HG03039 (cell line): ENCODE results near the gene OGDH.

Experiments used
- ATAC-seq: cut with Tn5 transposase; IDR thresholded peaks from one replicate; pipeline ENCODE4 v1.9.1; 2021; ENCODE audit warnings: mild to moderate bottlenecking, moderate library complexity; ENCODE audit not compliant: unreplicated experiment

Gene OGDH

DNA sequence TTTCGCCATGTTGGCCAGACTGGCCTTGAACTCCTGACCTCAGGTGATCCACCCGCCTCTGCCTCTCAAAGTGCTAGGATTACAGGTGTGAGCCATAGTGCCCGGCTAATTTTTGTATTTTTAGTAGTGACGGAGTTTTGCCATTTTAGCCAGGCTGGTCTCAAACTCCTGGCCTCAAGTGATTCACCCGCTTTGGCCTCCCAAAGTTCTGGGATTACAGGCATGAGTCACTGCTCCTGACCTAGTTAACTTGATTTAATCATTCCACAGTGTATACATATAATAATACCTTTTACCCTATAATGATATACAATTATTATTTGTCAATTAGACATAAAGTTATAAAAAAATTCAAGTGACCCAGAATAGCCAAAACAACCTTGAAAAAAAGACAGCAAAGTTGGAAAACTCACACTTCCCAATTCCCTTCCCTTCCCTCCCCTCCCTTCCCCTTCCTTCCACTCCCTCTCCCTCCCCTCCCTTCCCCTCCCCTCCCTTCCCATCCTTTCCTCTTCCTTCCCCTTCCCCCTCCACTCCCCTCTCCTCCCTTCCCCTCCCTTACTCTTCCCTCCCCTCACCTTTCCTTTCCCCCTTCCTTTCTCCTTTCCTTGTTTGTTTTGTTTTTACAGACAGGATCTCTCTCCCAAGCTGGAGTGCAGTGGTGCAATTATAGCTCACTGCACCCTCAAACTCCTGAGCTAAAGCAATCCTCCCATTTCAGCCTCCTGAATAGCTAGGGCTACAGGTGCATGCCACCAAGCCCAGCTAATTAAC, 127.5 kb downstream of the OGDH start:
- no peak for ATAC-seq

DNA sequence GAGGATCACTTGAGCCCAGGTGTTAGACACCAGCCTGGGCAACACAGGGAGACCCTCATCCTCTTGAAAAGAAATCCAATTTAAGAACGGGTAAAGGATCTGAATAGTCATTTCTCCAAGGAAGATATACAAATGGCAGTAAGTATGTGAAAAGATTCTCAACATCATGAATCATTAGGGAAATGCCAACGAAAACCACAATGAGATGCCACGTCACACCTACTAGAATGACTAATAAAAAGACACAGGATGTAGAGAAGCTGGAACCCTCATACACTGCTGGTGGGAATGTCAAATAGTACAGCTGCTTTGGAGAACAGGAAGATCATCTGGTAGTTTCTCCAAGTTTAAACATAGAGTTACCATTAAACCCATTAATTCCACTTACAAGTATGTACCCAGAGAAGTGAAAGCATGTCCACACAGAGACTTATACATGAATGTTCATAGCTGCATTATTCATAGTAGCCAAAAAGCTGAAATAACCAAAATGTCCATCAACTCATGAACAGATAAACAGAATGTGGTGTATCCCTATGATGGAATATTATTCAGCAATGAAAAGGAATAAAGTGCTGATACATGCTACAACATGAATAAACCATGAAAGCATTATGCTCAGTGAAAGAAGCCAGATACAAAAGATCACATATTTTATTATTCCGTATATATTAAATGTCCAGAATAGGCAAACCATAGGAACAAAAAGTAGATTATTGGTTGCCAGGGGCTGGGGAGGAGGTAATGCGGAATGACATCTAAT, 129.2 kb downstream of the OGDH start:
- peak; percentile 71 for ATAC-seq

DNA sequence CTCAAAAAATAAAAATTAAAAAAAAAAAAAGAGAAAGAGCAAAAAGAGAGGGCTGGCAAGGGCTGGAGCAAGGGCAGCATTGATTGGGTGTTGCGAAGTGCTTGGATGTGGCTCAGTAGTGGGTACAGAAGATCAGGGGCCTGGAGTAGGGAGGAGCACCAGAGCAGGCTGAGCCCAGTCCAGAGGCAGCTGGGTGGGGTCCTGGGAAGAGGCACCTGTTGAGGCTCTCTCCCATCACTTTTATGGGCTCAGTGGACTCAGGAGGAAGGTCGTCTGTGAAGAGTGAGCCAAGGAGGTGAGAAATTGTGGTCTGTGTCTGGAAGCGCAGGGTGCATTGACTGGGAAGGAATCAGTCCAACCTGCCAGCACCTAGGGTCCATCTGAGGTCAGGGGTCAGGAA, 130.5 kb downstream of the OGDH start:
- no peak for ATAC-seq

DNA sequence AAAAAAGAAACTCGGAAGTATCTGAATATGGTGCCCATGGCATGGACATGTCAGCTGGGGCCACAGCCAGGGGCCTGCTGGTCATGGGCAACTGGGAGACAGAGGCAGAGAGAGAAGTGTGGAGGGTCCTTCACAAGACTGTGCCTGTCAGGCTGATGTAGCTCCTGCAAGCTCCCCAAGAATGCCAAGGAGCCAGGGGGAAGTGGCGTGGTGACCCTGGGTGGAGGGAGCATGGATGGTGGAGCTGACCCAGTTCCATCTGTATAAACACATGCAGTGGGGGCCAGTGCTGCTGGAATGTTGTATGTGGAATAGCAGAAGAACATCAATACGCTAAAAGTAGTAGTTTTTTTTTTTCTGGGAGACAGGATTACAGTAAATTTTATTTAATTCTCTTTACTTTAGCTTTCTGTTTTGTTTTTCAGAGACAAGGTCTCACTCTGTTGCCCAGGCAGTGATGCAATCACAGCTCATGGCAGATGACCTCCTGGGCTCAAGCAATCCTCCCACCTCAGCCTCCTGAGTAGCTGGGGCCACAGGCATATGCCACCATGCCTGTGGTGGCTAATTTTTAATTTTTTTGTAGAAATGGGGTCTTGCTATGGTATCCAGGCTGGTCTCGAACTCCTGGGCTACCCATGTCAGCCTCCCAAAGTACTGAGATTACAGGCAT, 131.8 kb downstream of the OGDH start:
- ATAC-seq = no peak

DNA sequence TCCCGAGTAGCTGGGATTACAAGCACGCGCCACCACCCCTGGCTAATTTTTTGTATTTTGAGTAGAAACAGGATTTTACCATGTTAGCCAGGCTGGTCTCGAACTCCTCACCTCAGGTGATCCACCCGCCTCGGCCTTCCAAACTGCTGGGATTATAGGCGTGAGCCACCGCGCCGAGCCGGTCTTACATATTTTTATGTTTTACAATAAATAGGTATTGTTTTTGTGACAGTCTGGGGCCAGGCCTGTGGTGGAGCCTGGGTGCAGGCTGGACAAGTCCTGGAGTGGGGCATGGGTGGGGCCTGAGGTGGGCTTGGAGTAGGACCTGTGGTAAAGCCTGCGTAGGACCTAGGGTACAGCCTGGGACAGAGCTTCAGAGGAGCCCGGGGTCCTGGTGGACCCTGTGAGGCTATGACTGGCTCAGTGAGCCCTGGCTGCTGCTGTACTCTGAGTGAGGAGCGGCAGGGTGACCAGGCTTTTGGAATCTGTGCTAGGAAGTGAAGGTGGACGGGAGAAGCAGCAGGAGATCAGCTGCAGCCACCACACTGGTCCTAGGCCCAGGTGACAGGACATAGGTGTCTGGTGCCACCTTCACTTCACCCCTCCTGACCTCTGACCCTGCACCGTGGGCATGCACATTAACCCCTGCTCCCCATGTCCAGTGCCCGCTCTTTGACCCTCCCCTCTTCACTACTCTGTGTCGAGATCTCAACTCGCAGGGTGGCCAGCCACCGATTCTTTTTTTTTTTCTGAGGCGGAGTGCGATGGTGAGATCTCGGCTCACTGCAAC, 132.6 kb downstream of the OGDH start:
- no peak for ATAC-seq

DNA sequence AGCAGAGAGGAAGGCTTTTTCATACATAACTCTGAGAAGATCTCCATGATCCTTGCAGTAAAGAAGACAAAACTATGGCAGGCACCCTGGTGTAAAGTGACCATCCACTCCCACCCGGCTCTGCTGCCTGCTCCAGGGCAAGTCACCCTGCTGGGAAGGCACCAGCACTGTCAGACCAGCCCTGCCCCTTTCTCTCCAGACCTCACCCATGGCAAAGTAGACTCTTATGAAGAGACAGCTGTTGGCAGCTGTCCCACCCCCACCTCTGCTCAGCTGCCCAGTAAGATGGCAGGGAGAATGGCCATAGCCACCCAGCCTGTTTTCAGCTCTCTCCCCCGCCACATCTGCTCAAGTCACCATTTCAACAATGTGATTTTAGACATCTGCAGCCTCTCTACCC, 133.6 kb downstream of the OGDH start:
- no peak for ATAC-seq

DNA sequence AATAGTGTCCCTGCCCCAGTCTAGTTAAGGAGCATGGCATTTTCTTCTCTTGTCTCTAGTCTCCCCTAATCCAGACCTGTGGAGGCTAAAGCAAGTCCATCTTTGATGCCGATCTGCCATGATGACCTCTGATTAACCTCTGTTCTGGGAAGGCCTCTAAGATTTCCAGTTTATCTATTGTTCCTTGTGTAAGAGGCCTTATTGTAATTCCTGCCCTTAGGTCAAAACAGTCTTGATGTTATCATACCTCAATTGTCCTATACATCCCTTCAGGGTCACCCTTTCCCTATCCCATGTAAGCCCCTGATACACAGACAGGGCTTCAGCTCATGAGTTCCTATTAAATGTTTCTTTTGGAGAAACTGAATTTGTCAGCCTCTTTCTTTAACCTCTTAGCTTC, 137.3 kb downstream of the OGDH start:
- no peak for ATAC-seq

DNA sequence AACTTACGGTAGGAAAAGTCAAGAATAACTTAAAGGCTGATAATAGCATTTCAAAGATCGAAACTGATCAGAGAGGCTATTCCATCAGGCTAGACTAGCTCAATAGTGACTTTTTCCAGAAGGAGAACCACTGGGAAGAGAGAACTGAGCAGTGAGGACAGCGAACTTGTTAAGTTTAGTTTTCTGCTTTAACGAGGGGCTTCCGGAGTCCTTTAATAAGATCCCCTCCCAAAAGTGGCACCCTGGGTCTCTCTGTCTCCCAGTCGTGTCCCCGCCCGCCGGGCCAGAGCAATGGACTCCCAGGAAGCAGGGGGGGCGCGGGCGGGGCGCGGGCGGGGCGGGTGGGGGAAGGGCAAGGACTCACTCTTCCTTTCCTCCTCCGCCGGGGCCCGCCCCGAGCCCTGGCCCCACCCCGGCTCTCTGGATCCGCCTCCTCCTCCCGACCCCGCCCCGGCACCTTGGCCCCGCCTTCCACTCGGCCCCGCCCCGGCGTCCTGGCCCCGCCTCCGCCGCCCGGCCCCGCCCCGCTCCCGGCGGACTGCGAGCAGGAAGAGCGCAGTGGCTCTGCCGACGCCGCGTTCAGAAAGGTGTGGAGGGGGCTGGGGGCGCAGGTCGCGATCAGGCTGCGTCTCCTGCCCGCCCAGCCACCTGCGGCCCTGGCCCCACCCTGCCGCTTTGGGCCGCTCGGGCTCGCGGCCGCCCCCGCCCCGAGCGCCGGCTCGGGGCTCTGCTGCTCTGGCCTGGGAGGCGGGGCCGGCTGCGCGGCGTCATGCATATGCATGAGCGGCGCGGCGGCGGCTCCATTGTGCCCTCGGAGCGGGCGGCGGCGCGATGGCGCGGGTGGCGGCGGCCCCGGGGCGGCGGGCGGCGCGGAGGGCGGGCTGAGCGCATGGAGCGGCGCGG, 141.9 kb downstream of the OGDH start, which contains the start of gene ZMIZ2:
Gene ZMIZ2, plus strand, starts transcription at position 803 of the 903 bp plus-strand sequence. CDS start 7,403 bp downstream, outside the sequence.
- ATAC-seq = peak; percentile 64

DNA sequence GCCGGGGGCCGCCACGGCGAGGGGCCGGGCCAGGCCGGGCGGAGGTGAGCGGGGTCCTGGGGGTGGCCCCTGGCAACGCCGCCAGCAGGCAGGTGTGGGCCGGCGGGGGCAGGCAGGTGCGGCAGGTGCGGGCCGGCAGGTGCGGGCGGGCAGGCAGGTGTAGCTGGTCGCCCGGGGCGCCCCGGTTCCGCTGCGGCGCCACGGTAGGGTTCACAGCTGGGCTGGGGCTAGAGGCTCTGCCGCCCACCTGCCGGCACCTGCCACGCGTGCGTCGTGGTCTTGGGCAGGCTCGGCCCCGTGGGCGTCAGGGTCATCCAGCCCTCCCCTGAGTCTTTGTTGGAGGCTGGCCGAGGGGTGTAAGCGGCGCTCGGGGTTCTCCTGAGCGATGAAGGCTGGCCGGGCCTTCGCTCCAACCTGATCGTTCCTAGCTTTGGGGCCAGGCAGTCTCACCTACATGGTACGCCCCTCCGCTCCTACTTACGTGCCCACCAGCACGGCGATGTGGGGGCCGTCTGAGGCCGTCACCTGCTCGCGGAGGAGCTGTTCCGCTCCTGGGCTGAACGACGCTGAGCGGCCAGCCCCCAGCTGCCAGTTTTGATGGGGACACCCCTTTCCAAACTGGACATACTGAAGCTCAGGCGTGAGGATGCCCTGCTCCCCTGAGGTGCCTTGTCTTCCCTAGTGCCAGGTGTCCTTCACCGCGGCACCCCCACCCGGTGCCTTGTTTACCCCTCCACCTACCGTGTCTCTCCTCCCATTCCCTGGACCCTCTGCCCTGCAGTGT, 142.7 kb downstream of the OGDH start:
- peak; percentile 6 for ATAC-seq

DNA sequence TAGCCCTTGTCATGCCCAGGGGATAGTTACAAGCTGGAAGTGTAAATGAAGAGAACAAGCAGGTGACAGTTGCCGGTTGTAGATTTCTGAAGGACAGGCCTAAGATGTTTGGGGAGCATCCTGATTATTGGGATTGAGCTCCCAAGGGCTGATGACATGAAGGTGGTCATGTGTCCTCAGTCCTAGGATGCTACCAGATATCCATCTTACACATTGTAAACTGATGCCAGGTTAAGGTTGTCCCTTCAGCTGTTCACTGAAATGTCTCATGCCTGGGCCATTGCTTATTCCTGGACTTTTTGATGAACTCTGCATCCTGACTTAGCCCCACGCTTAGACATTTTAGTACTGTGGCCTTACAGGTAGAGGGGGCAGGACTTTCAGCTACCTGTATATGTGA, 143.6 kb downstream of the OGDH start:
- no peak for ATAC-seq

DNA sequence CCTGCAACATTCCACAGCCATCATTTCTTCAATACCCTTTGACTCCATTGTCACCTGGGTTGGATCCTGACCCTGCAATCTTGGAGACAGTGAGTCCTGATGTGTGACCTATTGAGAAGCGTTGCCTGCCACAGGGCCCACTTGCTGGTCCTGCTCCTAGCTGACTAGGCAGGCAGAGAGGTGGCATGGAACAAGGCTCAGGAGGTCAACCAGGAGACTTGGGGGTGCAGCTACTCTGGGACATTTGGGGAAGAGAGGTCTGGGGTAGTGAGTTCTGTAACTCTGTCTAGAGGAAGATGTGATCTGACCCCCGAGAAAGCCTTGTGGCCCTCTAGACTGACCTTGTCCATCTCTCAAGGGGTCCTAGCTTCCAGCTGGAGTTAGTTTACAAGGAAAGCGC, 144.0 kb downstream of the OGDH start:
- ATAC-seq = no peak

DNA sequence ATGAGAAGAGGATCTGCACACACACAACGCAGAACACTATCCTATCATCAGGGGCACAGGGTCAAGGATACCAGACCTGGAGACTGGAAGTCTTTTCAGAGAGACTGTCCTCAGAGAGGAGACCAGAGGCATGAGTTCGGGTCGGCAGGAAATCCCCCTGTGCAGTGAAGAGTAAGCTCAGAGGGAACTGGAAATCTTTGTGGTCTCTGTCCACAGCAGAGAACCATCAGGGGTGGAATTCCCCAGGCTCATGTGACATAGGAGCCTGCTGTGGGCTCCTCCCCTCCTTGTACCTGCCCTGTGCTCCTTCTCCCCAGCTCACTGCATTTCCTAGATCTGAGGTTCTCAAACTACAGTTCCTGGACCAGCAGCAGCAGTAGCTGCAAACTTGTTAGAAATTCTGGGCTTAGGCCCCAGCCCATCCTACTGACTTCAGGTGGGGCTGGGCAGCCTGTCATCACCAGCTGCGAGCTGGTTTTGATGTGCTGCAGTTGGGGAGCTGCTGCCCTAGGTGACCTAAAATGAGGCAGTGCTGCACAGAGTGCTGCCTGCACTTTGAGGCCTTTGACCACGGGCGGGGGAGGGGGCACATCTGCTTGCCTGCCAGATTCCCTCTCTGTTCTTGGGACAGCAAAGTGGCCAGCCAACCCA, 144.6 kb downstream of the OGDH start:
- peak; percentile 51 for ATAC-seq

DNA sequence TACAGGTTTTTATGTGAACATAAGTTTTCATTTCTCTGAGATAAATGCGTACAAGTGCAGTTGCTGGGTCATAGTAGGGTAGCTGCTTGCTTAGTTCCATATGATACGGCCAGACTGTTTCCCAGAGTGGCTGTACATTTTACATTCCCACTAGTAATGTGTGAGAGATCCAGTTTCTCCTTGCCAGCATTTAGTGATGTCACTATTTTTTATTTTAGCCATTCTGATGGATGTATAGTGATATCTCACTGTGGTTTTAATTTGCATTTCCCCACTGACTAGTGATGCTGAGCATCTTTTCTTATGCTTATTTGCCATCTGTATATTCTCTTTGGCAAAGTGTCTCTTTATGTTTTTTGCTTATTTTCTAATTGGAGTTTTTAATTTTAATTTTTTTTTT, 146.4 kb downstream of the OGDH start:
- no peak for ATAC-seq

DNA sequence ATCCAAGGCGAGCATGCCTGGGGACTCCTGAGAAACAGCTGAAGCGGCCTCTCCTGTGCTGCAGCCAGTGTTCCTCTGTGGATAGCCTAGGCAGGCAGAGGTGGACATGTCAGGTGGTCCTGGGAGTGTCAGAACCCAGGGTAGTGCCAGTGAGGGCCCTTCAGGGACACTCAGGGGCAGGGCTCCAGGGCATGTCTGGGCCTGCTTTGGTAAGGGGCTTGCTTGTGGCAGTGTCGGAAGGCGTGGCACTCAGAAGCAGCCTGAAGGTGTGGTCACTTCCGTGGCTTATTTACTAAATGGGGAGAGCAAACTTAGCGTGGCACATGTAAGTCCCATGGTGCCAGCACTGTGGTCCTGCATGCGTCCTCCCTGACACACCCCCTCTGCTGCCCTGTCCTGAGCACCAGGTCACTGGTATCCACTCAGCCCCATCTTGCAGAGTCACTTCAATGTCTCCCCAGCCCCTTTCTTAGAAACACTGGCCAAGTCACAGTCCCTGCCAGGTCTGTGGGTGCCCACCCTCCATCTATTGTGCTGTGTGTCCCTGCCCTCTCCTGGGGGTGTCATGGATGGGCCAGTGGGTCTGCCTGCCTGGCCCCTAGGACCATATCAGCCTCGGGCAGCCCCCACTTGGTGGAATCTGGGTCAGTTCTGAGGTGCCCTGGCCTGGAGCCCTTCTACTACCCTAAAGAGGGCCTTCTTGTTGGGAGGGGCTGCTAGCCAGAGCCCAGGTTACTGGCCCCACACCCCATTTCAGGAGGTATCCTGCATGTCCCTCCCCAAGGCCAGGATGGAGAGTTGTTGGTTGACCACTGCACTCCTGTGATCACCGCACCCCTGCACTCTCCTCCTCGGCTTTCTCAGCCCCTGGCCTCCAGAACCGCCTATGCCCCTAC, 148.6 kb downstream of the OGDH start:
- no peak for ATAC-seq

DNA sequence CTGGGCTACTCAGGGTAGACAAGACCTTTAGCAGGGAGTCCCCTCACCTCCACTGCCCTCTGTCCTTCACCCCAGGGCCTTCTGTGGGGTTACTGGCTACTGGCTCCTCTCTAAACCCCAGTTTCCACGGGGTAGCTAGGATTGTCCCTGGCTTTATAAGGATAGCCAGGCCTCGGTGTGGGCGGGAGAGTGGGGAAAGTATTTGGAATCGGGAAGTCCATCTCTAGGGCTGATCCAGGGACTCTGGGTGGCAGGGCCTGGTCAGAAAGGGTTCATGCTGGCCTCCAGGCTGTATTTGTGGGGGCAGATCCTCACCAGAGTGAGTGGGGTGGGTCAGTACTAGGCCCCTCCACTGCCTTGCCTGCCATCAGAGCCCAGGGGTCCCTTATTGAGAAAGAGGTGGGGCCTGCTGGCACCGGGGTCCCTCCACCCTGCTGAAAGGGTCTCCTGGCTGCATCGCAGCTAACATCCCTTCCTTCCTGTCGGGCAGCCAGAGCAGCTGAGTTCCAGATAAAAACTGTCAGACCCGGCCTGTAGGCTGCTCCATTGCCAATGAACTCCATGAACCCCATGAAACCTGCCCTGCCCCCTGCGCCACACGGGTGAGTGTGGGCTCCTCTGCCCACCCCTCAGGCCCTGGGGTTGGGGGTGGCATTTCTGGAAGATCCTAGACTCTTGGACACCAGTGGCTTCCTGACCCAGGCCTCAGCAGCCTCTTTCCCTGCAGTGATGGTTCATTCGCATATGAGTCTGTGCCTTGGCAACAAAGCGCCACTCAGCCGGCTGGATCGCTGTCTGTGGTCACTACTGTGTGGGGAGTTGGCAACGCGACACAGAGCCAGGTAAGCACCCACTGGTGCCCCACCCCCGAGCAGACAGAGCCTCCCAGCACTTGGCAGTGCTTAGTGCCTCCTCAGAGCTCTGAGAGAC, 149.5 kb downstream of the OGDH start:
- no peak for ATAC-seq

DNA sequence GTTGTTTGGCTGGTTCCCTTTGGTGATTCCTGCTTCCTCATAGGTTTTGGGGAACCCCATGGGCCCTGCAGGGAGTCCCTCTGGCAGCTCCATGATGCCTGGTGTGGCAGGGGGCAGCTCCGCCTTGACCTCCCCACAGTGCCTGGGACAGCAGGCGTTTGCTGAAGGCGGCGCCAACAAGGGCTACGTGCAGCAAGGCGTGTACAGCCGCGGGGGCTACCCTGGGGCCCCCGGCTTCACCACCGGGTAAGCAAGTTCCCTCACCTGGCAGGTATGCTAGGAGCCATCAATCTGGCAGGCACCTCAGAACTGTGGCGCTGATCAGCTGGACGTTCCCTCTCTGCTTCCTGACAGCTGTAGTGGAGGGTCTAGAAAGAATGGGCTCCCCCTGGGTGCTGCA, 150.5 kb downstream of the OGDH start:
- ATAC-seq = no peak

DNA sequence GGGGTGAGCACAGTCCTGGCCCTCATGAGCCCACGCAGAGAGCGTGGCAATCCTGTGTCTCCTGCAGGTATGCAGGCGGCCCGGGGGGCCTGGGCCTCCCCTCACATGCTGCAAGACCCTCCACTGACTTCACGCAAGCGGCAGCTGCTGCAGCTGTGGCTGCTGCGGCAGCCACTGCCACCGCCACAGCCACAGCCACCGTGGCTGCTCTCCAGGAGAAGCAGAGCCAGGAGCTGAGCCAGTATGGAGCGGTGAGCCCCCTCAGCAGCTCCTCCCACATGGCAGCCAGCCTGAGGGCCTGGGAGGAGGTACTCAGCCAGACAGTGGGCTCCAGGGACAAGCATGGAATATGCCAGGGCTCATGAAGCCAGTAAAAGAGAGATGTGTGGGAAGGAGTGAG, 150.9 kb downstream of the OGDH start:
- ATAC-seq = no peak
